GOT3 (cell line): ENCODE results near the gene GATA3.

Experiments used
- DNase-seq: peaks from one replicate; lab custom pipeline; 2025; ENCODE audit warnings: mixed read lengths; lab: John Stamatoyannopoulos, UW

Gene GATA3

DNA sequence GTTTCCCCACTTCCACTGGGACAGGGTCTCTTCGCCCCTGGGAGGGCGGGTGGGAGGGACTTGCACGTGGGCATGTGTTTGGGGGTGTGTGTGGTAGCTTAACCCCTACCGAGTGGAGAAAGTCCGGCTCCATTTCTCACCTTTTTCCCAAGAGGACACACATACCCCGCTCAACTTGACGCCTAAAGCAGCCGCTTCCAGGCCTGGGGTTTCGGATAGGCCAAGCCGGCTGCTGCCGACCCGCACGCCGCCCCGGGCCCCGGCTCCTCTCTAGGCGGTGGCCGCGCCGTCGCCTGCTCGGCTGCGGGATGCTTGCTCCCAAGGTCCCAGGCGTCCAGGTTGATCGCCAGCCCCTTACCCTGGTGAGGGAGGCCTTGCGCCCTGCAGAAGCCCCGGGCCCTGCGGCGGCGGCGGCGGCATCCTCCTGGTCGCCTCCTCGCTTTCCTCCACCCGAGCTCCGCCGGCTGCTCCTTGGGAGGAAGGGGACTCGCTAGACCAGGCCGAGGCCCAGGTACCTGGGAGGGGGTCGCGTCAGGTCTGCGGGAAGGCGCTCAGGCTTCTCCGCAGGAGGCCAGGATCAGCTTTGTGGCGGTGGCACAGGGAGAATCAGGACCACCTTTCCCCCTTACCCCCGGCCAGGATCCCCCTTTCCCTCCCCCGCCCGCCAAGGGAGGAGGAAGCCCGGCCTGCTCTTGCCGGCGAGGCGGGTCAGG is 3.2 kb upstream of the GATA3 start:
- no peak for DNase-seq

- DNase-seq: no peak
Measured at GRCh38 chr10:8051851-8052257, 2.6 kb upstream of the GATA3 start.

DNA sequence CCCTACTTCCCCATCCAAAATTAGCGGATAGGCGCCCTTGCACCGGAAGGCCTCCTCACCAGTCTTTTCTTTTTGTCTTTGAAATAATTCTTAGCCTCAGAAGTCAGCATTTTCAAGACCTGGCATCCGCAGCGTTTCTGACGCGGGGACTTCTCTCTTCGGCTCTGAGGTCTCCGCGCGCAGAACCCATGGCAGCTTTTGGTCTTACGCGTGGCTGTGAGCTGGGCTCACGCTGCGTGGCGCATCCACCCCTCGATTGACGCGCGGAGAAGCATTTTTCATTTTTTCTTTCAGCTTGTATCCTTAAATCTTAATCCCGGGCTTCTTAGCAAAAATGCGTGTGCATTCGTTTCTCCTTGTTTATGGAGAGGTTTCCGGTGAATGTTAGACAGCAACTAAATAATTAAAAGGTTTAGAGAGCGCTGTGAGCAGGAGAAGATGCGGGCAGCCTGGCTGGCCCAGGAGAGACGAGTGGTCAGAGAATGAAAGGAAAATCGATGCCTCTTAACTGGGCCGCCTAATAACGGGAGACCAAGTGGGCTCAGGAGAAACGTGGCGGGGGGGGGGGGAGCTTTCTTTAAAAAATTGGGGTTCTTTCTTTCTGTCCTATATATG is 2.0 kb upstream of the GATA3 start:
- no peak for DNase-seq

DNA sequence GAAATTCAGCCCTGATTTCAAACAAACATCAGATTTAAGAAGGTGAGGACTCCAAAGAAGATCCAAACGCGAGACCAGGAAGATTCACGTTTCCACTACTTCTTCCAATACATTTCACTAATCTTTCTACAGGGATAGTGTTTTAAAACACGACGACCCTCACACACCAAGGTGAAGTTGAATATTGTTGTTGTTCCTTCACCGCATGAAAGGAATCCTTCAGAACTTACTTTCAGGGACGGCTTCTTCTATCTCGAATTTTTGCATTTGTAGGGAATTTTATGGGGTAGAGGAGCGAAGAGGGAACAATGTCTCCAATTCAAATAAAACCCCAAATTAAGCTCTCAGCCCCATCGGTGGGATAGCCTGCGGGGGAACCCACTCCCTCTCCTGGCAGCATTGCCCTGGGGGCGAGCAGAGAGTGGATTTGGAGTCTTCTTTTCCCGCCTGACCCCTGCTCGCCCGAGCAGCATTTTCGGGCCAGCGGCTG is 1.5 kb upstream of the GATA3 start:
- DNase-seq: no peak

DNA sequence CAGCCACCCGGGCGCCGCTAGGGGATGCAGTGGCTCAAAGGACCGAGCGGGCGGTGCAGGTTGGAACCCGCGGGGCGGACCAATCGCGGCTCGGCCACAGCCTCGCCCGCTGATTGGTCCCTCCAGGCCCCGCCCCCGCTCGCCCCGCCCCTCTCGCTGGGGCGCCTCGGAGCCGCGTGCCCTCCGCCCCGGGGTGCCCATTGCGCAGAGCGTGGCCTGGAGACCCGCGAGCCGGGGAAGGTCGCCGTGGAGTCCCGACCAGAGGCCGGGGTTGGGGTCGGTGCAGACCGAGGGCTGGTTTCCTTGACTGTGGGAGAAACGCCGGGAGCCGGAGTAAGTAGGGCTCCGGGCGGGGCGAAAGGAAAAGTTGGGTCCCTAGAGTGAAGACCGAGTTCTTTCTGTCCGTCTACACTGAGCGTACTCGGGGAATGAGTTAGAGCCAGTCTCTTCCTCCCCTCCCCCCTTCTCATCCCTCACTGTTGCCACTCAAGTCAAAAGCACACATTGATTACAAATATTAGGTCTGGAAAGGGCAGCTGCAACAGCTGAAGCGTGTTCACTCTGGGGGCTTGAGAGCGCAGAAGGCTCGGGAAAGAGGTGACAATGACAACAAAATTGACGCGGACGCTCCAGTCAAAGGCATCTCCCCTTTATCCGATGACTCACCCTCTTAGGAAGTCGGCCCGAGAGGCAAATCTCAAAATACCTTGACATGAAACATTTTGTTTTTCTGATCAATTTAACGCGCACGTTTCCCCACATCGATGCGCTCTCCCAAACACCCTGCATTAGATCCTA is 843 bp upstream of the GATA3 start:
- peak; percentile 28 for DNase-seq

GRCh38 chr10:8054244-8054493 is 319 bp upstream of the GATA3 start:
- DNase-seq: no peak

- no peak for DNase-seq
Measured at GRCh38 chr10:8055420-8056349, 1.2 kb downstream of the GATA3 start.

GRCh38 chr10:8056378-8056777 is 1.9 kb downstream of the GATA3 start:
- DNase-seq: no peak

DNA sequence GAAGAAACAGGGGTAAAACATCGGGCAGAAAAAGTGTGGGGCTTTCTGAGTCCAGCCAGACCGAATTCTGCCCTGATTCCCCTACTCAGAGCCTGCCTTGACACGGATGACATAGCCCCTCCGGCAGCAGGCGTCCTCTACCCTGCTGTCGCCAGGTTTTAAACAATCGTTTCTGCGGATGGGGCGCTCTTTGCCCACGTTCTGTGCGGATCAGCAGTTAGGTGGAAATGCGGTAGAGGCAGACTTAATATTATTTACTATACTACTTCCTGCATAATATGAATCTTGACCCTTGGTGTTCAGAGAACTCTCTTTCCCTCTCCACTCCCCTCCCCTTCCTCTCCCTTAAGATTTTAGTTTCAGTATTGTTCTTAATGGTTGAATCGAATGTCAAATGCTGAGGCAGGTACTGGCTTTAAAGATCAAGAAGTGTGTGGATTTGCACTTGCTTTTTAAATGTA is 2.4 kb downstream of the GATA3 start:
- no peak for DNase-seq

GRCh38 chr10:8057636-8058273 is 3.3 kb downstream of the GATA3 start:
- no peak for DNase-seq

DNA sequence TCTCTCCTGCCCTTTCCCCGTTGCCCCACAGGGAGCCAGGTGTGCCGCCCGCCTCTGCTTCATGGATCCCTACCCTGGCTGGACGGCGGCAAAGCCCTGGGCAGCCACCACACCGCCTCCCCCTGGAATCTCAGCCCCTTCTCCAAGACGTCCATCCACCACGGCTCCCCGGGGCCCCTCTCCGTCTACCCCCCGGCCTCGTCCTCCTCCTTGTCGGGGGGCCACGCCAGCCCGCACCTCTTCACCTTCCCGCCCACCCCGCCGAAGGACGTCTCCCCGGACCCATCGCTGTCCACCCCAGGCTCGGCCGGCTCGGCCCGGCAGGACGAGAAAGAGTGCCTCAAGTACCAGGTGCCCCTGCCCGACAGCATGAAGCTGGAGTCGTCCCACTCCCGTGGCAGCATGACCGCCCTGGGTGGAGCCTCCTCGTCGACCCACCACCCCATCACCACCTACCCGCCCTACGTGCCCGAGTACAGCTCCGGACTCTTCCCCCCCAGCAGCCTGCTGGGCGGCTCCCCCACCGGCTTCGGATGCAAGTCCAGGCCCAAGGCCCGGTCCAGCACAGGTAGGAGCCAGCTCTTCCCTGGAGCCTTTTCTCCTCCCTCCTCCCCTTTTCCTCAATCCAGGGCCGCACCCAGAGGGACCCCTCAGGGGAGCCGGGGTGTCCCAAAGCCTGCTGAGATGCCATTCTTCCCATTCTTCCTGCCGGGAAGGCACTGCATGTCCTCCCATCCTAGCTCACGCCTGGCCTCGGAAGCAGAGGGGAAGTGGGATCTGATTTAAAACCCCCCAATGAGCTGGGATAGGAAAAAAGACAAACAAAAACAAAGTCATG is 4.0 kb downstream of the GATA3 start:
- no peak for DNase-seq

- no peak for DNase-seq
Measured at GRCh38 chr10:8059191-8059936, 4.9 kb downstream of the GATA3 start.

DNA sequence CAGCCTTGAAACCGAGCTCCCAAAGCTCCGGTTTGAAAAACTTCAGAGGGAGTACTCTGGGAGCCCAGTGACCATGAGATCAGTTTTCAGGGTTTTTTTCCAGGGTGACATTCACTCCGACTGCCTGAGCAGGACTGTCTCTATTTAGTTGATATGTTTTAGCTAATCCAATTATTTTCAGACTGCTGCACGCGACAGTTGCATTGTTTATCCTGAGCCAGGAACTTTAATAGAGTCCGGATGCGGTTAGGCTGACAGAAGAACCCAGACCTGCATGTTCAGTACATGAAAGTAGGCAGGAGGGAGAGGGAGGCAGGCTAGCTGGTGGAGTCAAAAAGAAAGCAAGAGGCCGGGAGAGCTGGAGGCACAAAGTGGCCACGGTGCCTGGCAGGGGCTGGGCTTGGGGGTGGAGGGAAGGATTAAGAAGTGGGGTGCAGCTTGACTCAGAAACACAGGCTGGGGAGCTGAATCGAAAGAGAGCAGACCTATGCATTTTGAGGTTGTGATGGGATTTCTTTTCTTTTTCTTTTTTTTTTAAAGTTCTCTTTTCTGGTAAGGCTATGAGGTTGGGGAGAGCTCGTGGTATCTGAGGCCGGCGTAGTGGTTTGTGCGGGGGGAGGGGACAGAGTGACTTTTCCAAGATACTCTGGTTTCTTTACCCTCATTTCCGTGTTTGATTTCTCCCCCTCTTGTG is 5.7 kb downstream of the GATA3 start:
- peak; percentile 23 for DNase-seq

GRCh38 chr10:8060704-8061121 is 6.2 kb downstream of the GATA3 start:
- no peak for DNase-seq

GRCh38 chr10:8061274-8062211 is 7.1 kb downstream of the GATA3 start:
- no peak for DNase-seq

DNA sequence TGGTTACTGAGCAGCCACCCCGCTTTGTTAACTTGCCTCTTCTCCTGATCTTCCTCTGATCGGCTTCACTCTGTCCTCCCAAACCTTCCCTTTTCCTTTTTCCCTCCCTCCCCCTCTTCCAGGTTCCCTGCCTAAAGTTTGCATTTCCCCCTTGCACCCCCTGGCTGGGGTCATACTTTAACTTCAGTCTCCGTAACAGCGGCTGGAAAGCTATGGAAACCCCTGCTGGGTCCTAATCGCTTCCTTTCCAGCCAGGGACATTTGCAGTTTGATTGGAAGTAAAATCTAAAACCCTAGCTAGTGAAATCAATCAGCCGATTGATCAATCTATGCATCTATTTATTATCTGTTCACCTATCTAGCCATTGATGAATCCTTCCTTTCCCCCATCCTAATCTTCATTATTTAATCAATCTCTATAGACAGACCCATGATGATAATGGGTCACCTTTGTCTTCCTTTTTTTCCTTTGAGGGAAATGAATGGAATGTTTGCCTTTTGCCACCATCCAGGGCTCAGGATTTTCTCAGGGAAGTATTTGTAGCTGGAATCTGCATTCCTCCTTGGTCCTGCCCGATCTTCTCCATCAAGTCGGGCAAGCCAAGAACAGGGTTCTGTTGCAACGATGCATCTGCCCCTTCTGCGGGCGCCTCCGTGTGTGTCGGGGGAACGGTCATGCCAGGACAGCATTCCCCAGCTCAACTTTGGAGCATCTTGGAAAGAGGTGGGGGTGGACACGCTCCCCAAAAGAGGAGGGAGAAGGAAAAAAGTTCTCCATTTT is 8.8 kb downstream of the GATA3 start:
- DNase-seq: no peak

DNA sequence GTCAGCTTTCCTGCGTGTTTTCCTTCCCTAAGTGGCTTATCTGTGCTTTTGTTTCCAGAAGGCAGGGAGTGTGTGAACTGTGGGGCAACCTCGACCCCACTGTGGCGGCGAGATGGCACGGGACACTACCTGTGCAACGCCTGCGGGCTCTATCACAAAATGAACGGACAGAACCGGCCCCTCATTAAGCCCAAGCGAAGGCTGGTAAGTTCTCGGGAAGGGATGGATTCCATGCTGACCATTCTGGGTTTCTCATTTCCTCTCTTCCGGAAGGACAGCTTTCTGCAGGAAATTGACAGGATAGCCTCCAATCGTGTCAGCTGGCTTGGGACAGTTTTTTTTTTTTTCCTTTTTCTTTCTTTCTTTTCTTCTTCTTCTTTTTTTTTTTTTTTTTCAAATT is 9.4 kb downstream of the GATA3 start:
- DNase-seq: no peak
